T-helper 17 cell (primary cell): ENCODE results near the gene FMN2. TPM values are rescaled to one million over a fixed set of nuclear protein-coding genes. Genes with fewer than 3 reads are reported as not detected.

ENCODE experiments used
- ATAC-seq: fragments of 150-1000 bp; cut with Tn5 transposase; 2 replicates; pipeline ENCODE4 v1.10.0; 2021; ENCODE audit warnings: mild to moderate bottlenecking, moderate library complexity
- DNase-seq, 3 donors: peaks; one replicate each; pipeline versions ENCODE4 v3.0.0 to v3.0.0-alpha.2; 2020 to 2021
- H3K9me3 ChIP-seq: one replicate; pipeline ENCODE4 v1.7.0; 2013; ENCODE audit warnings: low read length, mild to moderate bottlenecking; ENCODE audit not compliant: control insufficient read depth, poor library complexity, severe bottlenecking
- H3K27ac Mint-ChIP-seq: one replicate; pipeline ENCODE4 v1.8.0; 2022; ENCODE audit warnings: mild to moderate bottlenecking, moderate library complexity, mixed read lengths
- H3K27me3 Mint-ChIP-seq: one replicate; pipeline ENCODE4 v1.8.0; 2022; ENCODE audit warnings: mixed read lengths
- H3K36me3 Mint-ChIP-seq: one replicate; pipeline ENCODE4 v1.8.0; 2022; ENCODE audit warnings: low read depth, mixed read lengths
- H3K4me1 Mint-ChIP-seq: one replicate; pipeline ENCODE4 v1.8.0; 2022; ENCODE audit warnings: mild to moderate bottlenecking, mixed read lengths
- H3K4me3 Mint-ChIP-seq: one replicate; pipeline ENCODE4 v1.8.0; 2022; ENCODE audit warnings: mild to moderate bottlenecking, moderate library complexity, mixed read lengths
- total RNA-seq, 4 donors: library from RNA in 2 of 4; stranded (reverse) in 2 of 4; gene quantifications; one replicate each; pipeline ENCODE4 v1.2.3 and lab custom pipeline; 2022 to 2026

FMN2 gene
- total RNA-seq, 2 donors from 2014 or later: not detected

GRCh38 chr1:240104672-240105071, 13.0 kb downstream of the FMN2 start:
- H3K4me1 Mint-ChIP-seq: no peaks in the 10 kb centered on the region
- H3K27me3 Mint-ChIP-seq: peaks cover 25% of the 10 kb centered on the region
- H3K36me3 Mint-ChIP-seq: no peaks in the 10 kb centered on the region
- no peak overlapping the region for H3K27ac Mint-ChIP-seq
- no peak overlapping the region for H3K4me3 Mint-ChIP-seq
- ATAC-seq (no peak), DNase-seq (no peak)
- no peaks in the 10 kb centered on the region for H3K9me3 ChIP-seq

- no peaks in the 10 kb centered on the region for H3K36me3 Mint-ChIP-seq
- peaks cover 20% of the 10 kb centered on the region for H3K27me3 Mint-ChIP-seq
- no peak overlapping the region for H3K4me3 Mint-ChIP-seq
Measured at GRCh38 chr1:240107058-240107684, 15.5 kb downstream of the FMN2 start.

GRCh38 chr1:240109130-240109529, 17.4 kb downstream of the FMN2 start:
- DNase-seq (no peak), ATAC-seq (no peak)
- H3K9me3 ChIP-seq: no peaks in the 10 kb centered on the region
- Mint-ChIP-seq H3K36me3 (no peaks in the 10 kb centered on the region), H3K27me3 (peaks cover 20% of the 10 kb centered on the region), H3K27ac (no peak overlapping the region), H3K4me1 (no peaks in the 10 kb centered on the region), H3K4me3 (no peak overlapping the region)

More at GRCh38 chr1:240107058-240107684, 15.5 kb downstream of the FMN2 start:
- DNase-seq (no peak), ATAC-seq (no peak)
- Mint-ChIP-seq H3K4me1 (no peaks in the 10 kb centered on the region), H3K27ac (no peak overlapping the region)
- H3K9me3 ChIP-seq: no peaks in the 10 kb centered on the region

DNA sequence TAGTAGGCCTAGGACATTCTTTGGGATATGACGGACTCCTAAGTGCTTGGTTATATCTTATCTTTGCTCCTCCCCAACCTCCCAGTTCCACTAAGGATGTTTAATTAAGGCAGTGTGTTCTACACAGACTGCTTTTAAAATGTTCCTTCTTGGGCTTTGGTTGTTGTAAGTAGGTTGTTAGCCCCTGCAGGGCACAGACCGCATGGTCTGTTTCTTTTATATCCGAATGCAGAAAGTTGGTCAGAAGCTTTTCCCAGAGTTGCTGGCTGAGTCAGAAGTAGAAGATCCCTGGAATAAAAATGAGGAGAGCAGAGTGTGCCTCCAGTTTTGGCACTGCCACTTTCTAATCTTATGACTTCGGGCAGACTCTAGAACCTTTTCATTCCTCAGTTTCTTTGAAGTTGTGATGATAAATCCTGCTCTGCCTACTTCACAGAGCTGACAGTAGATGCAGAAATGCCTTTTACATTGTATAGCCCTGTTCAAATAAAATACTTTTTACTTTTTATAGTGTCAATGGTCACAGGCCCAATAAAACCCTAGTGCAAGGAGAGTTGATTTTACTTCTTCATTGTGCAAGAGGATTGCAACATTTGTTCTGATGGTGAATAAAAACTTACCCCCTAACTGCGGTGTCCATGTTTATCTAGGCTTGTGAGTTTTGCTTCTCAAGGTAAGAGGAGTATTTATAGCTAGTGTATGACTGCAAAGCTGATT, 18.4 kb downstream of the FMN2 start:
- Mint-ChIP-seq H3K4me3 (peak overlapping the region; percentile 39), H3K27me3 (peaks cover 20% of the 10 kb centered on the region), H3K4me1 (no peaks in the 10 kb centered on the region), H3K27ac (no peak overlapping the region), H3K36me3 (no peaks in the 10 kb centered on the region)
- ATAC-seq (no peak), DNase-seq (no peak)
- H3K9me3 ChIP-seq: no peaks in the 10 kb centered on the region

GRCh38 chr1:240111558-240111957, 19.9 kb downstream of the FMN2 start:
- DNase-seq (no peak), ATAC-seq (no peak)
- no peaks in the 10 kb centered on the region for H3K9me3 ChIP-seq
- Mint-ChIP-seq H3K4me3 (no peak overlapping the region), H3K27ac (no peak overlapping the region), H3K36me3 (no peaks in the 10 kb centered on the region), H3K4me1 (no peaks in the 10 kb centered on the region), H3K27me3 (peaks cover 20% of the 10 kb centered on the region)

DNA sequence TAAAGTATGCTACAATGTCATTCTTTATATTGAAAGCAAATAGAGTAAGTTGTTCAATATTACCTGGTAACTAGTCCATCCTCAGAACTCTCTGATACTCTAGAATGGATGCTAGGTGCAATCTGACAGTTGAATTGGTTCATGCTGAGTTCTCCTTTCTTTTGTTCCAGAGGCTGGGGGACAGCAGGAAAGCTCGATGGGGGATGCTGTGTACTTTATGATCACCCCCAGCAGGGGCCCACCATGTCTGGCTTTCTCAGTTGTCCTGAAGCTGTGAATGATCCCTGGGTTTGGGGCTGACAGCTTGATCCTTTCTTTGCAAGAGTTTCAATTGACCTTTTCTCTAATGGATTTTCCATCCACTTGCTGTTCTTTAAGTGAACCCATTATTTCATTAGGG, 22.5 kb downstream of the FMN2 start:
- ATAC-seq (no peak), DNase-seq (no peak)
- no peaks in the 10 kb centered on the region for H3K9me3 ChIP-seq
- H3K4me3 Mint-ChIP-seq: no peak overlapping the region
- no peak overlapping the region for H3K27ac Mint-ChIP-seq
- peaks cover 7% of the 10 kb centered on the region for H3K27me3 Mint-ChIP-seq
- H3K36me3 Mint-ChIP-seq: no peaks in the 10 kb centered on the region
- H3K4me1 Mint-ChIP-seq: no peaks in the 10 kb centered on the region

- Mint-ChIP-seq H3K27ac (no peak overlapping the region), H3K4me1 (no peaks in the 10 kb centered on the region), H3K27me3 (no peaks in the 10 kb centered on the region), H3K4me3 (no peak overlapping the region), H3K36me3 (no peaks in the 10 kb centered on the region)
- no peaks in the 10 kb centered on the region for H3K9me3 ChIP-seq
- no peak for ATAC-seq
- DNase-seq: no peak
Measured at GRCh38 chr1:240115831-240116230, 24.1 kb downstream of the FMN2 start.

GRCh38 chr1:240116831-240117769, 25.4 kb downstream of the FMN2 start:
- ATAC-seq (no peak), DNase-seq (no peak)
- Mint-ChIP-seq H3K4me3 (no peak overlapping the region), H3K27ac (no peak overlapping the region), H3K4me1 (no peaks in the 10 kb centered on the region), H3K27me3 (no peaks in the 10 kb centered on the region), H3K36me3 (no peaks in the 10 kb centered on the region)
- H3K9me3 ChIP-seq: no peaks in the 10 kb centered on the region

GRCh38 chr1:240117930-240118329, 26.2 kb downstream of the FMN2 start:
- Mint-ChIP-seq H3K27me3 (no peaks in the 10 kb centered on the region), H3K36me3 (no peaks in the 10 kb centered on the region), H3K4me1 (no peaks in the 10 kb centered on the region), H3K27ac (no peak overlapping the region), H3K4me3 (no peak overlapping the region)
- ATAC-seq (no peak), DNase-seq (no peak)
- H3K9me3 ChIP-seq: no peaks in the 10 kb centered on the region

- no peak overlapping the region for H3K4me3 Mint-ChIP-seq
- H3K36me3 Mint-ChIP-seq: no peaks in the 10 kb centered on the region
- no peaks in the 10 kb centered on the region for H3K9me3 ChIP-seq
- H3K27ac Mint-ChIP-seq: no peak overlapping the region
- no peak for DNase-seq
- no peak for ATAC-seq
- H3K27me3 Mint-ChIP-seq: no peaks in the 10 kb centered on the region
- no peaks in the 10 kb centered on the region for H3K4me1 Mint-ChIP-seq
Measured at GRCh38 chr1:240122639-240123613, 31.2 kb downstream of the FMN2 start.

DNA sequence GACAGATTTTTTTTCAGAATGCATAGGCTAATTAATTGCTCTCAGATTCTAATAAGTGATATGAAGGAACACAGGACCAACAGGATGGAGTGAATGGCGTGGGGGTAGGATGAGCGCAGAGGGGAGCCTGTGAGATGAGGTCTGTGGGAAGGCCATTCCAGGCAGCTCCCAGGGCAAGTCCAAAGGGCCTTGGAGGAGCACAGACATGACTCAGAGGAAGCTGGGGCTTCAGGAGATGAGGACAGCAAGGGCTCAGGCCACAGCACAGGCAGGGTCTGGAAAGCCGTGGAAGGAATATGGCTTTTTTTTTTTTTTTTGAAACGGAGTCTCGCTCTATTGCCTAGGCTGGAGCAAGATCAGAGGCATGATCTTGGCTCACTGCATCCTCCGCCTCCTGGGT, 35.1 kb downstream of the FMN2 start:
- no peak overlapping the region for H3K27ac Mint-ChIP-seq
- no peak for DNase-seq
- no peaks in the 10 kb centered on the region for H3K4me1 Mint-ChIP-seq
- H3K9me3 ChIP-seq: no peaks in the 10 kb centered on the region
- no peak for ATAC-seq
- no peak overlapping the region for H3K4me3 Mint-ChIP-seq
- H3K36me3 Mint-ChIP-seq: no peaks in the 10 kb centered on the region
- H3K27me3 Mint-ChIP-seq: no peaks in the 10 kb centered on the region

DNA sequence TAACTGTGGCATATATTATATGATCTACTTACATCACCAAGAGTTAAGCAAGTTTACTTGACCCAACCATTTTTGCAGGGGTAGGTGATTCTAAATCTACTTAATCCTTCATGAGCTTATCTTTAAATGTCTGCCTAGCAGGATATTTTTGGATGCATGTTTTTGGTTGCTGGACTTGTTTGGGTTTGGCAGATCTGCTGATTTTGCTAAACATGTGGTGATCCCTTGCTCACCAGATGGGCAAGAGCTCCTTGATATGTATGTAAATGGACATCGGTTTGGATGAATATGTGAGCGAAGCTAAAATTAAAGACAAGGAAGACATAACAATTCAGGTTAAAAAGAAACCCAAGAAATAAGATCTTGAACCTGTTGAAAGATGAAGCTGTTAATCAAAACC, 36.7 kb downstream of the FMN2 start:
- Mint-ChIP-seq H3K4me3 (no peak overlapping the region), H3K36me3 (no peaks in the 10 kb centered on the region)

More for the DNA sequence above, 36.7 kb downstream of the FMN2 start:
- Mint-ChIP-seq H3K27ac (no peak overlapping the region), H3K27me3 (no peaks in the 10 kb centered on the region), H3K4me1 (no peaks in the 10 kb centered on the region)
- DNase-seq (no peak), ATAC-seq (no peak)
- H3K9me3 ChIP-seq: no peaks in the 10 kb centered on the region
